GM15510 (cell line): ENCODE data around the gene RSPRY1.

Source experiments
- POLR2A ChIP-seq: IDR thresholded peaks from 3 replicates; pipeline ENCODE4 v1.6.1; 2011; ENCODE audit warnings: borderline replicate concordance; ENCODE audit not compliant: insufficient read length; ENCODE audit errors: extremely low read depth

The RSPRY1 gene

DNA sequence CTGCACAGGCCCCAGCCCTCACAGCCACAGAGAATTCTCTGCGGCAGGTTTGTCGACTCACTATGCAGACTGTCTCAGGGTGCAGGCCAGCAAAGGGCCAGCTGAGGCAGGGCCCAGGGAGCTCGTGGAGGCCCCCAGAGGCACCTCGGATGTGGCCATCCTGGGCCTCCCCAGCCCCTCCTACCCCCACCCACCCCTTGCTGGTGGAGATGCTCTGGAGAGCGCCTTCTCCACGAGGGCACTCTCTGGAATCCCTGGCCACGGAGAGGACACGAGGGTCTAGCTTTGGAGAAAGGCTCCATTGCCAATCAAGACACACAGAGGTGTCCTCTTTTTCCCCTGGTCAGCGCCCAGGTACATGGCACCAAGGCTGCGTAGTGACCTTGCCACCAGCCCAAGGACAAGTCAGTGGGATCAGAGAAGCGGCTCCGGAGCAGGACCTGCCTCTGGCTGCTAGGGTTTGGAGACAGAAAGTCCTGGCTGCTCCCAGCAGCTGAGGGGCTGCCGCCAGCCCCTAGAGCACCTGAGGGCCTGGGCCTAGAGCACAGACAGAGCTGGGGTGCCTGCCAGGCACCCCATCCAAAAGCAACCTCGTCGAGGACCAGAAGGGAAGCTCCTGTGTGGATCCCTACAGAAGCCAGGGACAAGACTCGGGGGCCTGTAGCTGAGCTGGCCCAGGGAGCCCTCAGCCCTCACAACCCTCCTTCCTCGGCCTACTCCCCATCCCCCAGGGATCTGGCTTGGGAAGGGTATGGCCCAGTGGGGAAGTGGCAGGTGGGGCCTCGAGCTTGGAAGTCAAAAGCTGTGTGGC is 77.6 kb downstream of the RSPRY1 start:
- TF ChIP-seq POLR2A: no peak

DNA sequence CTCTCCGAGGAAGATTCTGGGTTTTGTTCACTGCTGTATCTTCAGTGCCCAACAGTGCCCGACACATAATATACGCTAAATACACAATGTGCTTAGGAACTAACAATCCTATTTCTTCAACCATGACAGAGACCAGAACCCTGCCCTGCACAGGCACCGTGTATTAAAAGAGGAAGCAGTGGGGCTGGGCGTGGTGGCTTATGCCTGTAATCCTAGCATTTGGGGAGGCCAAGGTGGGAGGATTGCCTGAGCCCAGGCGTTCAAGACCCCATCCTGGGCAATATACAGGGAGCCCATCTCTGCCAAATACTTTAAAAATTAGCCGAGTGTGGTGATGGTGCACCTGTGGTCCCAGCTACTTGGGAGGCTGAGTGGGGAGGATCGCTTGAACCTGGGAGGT is 78.3 kb downstream of the RSPRY1 start:
- TF ChIP-seq POLR2A: no peak

DNA sequence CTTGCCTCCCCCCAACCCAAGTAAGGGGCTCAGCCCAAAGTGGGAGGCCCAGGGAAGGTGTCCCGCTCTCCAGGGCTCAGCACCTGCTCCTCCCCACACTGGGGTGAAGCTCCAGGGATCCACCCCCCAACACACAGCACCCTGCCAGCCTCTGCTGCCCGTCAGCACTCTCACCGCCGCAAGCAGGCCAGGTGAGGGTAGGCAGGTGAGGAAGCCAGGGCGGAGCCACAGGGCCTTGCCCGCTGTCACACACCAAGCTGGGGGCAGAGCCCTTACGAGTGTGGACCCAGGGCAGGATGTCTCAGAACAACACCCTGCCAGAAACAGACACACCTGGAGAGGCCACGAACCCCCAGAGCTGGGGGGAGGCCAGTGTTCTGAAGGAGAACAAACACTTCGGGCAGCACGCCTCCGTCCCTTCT is 78.8 kb downstream of the RSPRY1 start:
- no peak for TF ChIP-seq POLR2A

DNA sequence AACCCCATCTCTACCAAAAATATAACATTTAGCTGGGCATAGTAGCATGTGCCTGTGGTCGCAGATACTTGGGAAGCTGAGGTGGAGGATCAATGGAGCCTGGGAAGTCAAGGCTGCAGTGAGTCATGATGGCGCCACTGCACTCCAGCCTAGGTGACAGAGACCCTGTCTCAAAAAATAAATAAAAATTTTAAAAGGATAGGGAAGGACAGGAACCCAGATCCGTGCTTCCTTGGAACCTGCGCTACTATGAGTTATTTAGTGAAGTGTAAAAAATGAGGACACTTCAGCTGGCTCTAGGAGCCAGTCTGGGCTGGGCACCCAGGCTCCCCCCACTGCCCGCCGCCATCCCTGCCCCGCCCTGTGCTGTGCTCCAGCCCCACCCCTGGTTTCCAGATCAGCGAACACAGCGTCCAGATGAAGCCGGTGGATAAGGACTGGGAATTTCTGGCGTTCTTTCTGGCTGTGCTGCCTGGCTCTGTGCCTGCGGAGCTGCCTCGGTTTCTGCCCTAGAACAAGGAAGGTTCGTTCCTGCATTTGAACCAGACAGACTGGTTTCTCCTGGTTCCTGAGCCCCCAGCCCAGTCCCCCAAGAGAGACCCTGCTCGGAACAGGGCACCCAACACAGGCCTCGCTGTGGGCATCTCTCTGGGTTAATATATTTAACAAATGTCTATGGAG is 79.9 kb downstream of the RSPRY1 start:
- TF ChIP-seq POLR2A: no peak

DNA sequence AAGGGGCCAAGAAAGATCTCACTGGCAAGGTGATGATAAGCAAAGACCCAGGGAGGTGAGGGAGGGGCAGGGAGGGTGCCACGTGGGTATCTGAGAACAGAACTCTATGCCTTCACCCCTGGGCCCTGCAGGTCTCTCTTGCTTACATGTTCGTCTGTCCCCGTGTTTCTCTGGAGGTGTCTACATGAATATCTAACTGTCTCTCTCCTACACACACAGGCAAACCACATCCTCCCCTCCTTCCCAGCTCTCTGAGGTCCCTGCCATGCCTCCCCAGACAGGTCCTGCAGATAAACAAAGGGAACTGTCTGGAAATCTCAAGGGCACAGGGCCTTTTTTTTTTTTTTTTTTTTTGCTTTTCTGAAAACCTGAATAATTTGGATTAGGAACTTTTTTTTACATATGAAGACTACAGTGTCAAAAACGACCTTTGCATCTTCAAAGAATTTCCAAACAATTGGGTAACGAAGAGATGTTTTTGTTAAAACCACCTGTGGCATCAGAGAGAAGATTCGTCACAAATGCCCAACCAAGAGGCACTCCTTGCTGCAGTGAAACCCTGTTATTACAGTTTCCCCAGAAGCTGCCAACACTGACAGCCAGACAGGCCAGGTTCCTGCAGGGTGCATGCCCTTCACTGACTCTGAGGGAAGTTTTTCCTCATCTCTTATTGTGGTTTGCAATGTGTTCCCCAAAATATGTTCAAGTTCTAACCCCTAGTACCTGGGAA is 80.6 kb downstream of the RSPRY1 start:
- TF ChIP-seq POLR2A: no peak

DNA sequence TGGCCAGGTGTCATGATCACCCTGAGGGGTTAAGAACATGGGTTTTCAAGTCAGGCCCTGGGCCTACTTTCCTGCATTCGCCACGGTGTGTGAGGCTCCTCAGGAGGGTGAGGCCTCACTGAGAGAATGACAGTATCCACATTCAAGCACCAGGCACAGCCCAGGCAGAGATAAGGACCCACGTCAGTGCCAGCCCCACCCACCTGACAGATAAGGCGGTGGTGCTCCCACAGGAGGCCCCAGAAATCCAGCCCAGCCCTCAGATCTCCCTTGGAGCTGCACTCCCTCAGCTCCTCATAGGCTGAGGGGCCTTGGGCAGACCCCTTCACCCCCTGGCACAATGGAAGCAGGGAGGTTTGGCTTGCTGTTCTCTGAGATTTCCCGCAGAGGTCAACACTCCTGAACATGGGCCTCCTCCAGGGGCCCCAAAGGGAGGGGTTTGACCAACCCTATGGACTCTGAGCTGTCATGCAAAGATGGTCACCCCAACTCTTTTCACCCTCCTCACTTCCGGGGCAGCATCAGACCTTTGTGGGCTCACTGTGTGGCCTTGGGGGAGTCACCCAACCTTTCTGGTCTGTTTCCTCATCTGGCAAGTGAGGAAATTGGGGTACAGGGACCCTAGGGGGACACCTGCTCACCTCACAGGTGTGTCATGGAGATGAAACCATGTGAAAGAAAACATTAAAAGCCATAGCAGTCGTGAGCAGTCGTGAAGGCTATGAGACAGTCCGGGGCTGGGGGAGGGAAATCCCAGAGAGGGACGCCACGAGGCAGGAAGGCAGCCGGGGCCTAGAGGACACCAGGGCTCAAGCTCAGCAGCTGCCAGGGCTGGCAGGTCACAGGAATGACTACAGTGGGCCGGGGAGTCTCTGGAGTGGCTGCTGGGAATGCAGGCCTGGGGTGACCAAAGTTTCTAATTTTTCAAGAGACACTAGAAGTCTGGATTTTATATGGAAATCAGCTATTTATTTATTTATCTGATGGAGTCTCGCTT is 83.0 kb downstream of the RSPRY1 start:
- TF ChIP-seq POLR2A: no peak

DNA sequence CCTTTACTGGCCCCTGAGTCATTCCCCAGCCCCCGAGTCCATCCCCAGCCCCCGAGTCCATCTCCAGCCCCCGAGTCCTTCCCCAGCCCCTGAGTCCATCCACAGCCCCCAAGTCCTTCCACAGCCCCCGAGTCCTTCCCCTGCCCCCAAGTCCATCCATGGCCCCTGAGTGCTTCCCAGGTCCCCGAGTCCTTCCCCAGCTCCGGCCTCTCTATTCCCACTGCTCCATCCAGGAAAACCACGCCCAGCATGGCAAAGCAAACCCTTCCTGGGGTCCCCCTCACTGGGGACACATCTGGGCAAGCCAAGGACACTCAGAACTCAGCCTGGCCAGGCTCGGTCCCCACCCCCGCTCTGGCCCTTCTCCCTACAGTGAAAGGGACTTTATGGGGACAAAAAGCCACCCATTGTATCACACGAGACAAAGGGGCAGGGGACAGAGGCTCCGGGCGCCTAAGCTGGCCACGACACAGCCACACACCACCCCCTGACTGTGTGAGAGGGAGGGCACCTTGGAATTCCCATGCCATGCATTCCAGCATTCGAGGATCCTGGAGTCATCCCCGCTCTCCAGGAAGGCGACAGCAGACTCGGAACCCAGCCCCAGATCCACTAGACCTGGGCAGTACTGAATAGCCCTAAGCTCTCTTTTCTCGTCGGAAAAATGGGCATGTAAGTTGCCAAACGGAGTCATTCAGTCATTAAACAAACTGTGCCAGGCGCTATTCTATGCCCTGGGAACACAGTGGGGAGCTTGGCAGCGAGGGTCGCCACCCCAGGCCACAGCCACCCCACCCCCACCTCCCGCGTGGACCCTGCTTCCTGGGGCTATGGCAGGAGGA is 84.3 kb downstream of the RSPRY1 start:
- no peak for TF ChIP-seq POLR2A

DNA sequence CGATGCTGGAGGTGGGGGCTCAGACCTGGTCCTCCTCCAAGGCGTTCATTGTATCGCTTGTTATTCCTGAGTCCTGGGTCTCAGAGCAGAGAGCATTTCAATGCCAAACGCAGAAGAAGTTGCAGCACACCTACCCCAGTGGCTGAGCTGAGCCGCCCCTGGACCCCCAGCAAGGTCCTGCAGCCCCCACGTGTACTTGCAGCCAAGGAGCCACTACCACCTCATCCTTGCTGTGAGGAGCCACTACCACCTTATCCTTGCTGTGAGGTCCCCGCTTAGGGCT is 84.9 kb downstream of the RSPRY1 start:
- TF ChIP-seq POLR2A: no peak

DNA sequence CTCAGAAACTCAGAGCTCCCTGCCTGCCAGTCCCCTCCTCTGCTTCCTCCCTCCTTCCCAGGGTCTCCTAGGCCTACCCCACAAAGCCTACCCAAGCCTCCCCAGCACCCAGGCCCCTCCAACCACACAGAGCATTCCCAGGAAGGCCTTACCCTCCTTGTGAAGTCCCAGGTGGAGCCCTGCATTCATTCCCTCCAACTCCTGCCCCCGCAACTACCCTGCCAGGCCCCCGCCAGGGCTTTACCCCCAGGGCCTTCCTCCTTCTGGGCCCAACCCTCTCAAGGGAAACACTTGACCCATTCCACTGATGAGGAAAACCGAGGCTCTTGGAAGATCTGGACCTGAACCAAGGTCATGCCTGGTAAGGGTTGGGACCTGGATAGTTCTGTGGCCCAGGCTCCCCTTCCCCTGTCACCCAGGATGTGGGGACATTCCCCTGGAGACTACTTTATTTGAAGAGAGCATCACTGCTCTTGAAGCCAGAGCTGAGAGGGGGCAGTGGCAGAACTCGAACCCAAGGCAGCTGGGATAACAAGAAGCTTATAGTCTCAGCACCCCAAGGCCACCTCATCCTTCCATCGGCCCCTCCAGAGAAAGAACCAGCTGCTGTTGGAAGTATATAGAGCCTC is 85.9 kb downstream of the RSPRY1 start:
- no peak for TF ChIP-seq POLR2A

DNA sequence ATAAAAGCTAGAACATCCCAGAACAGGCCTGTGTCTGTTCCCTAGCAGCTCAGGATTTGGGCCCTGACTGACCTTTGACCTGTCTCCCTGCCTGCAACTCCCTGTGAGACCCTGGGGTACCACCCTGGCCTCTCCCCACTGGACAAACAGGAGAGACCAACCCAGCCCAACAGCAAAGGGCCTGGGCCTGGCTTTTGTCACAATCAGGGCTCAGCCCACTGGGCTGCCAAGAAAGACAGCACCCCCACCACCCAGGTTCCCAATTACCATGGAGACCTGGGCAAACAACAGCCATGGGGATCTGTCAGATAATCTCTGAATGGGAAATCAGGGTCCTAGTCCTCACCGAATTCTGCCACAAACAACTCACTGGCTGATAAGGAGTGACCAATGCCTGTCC is 87.2 kb downstream of the RSPRY1 start:
- TF ChIP-seq POLR2A: no peak

DNA sequence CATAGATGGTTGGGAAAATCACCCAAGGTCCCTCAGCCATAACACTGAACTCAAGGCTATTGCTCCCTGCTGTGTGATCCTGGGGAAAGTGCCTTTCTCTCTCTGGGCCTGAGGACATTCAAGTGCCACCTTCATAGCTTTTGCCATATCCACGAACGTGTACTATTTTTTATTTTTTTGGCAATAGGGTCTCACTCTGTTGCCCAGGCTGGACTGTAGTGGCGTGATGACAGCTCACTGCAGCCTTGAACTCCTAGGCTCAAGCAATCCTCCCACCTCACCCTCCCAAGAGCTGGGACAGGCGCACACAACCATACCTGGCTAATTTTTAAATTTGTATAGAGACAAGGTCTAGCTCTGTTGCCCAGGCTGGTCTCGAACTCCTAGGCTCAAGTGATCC is 87.7 kb downstream of the RSPRY1 start:
- no peak for TF ChIP-seq POLR2A

DNA sequence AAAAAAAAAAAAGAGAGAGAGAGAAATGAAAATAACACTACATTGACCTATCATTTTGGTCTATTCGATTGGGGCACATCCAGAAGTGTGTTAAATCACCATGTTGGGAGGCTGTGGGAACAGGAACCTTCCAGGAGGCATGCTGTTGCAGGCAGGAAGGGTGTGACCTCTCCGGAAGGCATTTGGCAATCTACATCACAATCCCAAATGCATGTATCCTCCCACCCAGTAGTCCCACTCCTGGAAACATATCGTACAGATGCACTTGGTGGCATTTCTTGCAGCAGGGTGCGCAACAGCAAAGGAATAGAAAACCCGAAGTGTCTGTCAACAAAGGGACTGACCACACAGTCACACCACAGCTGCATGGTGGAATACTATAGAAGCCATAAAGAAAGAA is 90.5 kb downstream of the RSPRY1 start:
- TF ChIP-seq POLR2A: no peak

DNA sequence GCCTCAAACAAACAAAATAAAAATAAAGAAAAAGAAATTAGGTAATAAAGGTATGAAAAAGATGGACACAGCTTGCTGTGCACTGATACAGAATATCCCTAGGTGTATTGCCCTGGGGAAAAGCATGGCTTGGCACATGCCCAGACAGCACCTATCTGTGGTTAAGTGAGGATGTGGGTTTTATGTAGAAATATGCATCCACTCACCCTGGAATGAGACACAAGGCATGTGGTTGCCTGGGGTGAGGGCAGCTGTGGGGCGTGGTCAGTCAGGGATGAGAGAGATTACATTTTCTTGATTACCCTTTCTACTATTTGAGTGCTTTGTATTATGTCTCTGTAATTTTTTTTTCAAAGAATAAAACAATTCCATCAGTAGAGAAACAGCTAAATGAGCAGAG is 91.5 kb downstream of the RSPRY1 start:
- TF ChIP-seq POLR2A: no peak

DNA sequence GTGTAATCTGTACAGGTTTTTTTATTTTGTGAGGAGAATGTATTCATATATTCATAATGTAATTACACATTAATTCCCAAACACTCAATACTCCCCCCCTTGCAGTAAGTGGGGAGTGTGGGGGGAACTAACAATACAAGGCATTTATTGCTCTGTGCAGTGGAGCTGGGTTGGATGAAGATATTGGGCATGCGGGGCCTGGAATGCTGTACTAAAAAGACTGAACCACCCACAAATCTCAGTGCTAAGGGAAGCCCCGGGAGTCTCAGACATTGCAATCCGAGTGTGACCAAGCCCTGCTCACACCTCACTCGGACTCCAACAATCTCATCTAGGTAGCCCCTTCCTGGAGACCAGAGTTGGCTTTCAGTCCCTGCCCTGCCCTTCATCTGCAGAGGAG is 92.4 kb downstream of the RSPRY1 start:
- no peak for TF ChIP-seq POLR2A
